GM12872 (cell line): ENCODE measurements around the gene ELP1.

Source experiments
- TF ChIP-seq, protein P1 (sequence below): IDR thresholded peaks from 3 replicates; pipeline ENCODE4 v1.5.1; 2011; ENCODE audit warnings: low read depth, mild to moderate bottlenecking, low read length, moderate library complexity; ENCODE audit not compliant: insufficient read depth

ELP1 gene, protein sequence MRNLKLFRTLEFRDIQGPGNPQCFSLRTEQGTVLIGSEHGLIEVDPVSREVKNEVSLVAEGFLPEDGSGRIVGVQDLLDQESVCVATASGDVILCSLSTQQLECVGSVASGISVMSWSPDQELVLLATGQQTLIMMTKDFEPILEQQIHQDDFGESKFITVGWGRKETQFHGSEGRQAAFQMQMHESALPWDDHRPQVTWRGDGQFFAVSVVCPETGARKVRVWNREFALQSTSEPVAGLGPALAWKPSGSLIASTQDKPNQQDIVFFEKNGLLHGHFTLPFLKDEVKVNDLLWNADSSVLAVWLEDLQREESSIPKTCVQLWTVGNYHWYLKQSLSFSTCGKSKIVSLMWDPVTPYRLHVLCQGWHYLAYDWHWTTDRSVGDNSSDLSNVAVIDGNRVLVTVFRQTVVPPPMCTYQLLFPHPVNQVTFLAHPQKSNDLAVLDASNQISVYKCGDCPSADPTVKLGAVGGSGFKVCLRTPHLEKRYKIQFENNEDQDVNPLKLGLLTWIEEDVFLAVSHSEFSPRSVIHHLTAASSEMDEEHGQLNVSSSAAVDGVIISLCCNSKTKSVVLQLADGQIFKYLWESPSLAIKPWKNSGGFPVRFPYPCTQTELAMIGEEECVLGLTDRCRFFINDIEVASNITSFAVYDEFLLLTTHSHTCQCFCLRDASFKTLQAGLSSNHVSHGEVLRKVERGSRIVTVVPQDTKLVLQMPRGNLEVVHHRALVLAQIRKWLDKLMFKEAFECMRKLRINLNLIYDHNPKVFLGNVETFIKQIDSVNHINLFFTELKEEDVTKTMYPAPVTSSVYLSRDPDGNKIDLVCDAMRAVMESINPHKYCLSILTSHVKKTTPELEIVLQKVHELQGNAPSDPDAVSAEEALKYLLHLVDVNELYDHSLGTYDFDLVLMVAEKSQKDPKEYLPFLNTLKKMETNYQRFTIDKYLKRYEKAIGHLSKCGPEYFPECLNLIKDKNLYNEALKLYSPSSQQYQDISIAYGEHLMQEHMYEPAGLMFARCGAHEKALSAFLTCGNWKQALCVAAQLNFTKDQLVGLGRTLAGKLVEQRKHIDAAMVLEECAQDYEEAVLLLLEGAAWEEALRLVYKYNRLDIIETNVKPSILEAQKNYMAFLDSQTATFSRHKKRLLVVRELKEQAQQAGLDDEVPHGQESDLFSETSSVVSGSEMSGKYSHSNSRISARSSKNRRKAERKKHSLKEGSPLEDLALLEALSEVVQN (N-terminal part only)

DNA sequence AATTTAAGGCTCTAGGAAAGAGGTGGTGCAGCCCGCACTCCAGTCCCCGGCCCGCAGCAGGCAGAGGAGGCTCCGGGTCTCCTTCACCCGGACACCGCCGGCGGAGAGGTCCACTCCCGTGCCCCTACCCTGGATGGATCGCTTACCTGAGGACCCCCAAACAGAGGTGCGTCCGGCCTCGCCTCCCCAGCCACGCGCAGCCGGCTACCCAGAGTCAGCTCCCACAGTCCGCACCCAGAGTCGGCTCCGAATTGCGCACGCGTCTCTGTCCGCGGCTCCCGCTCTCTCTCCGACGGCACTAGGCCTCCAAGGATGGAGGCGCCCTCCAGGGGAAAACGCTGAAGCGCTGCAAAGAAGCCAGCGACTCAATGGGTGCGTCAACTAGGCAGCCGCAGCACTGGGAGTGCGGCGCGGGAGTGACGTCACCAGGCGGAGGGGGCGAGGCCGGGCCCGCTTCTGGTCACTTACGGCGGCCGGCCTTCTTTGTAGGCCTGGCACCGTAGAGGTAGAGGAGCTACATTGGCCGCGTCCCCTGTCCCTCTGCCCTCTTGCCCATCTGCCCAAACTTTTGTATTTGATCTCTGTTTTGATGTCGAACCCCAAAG is at the start of gene ELP1:
ELP1 (minus strand) TSS at position 407 of the 605 bp plus-strand sequence. CDS start 2,978 bp downstream, outside the sequence.
- TF ChIP-seq, protein P1, sequence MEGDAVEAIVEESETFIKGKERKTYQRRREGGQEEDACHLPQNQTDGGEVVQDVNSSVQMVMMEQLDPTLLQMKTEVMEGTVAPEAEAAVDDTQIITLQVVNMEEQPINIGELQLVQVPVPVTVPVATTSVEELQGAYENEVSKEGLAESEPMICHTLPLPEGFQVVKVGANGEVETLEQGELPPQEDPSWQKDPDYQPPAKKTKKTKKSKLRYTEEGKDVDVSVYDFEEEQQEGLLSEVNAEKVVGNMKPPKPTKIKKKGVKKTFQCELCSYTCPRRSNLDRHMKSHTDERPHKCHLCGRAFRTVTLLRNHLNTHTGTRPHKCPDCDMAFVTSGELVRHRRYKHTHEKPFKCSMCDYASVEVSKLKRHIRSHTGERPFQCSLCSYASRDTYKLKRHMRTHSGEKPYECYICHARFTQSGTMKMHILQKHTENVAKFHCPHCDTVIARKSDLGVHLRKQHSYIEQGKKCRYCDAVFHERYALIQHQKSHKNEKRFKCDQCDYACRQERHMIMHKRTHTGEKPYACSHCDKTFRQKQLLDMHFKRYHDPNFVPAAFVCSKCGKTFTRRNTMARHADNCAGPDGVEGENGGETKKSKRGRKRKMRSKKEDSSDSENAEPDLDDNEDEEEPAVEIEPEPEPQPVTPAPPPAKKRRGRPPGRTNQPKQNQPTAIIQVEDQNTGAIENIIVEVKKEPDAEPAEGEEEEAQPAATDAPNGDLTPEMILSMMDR: peak; percentile 33; the same call in 2 of the 3 replicates

DNA sequence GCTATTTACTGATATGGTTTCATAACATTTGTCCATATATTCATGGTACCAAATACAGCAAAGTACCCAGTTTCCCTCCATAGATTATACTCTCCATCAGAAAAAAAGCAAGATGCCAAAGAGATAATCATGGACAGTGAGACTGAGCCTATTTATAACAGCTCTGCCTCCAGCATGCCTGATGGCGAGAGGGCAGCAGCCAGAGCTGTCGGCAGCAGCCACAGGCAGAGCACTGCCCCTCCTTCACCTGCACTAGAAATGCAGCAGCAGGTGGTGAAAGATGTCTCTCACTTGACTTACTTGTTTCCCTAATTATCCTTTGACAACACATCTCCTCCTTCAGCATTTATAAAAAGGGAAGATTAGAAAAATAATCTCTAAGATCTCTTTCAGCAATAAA is 47.0 kb upstream of the ELP1 start:
- TF ChIP-seq, protein P1: no peak

DNA sequence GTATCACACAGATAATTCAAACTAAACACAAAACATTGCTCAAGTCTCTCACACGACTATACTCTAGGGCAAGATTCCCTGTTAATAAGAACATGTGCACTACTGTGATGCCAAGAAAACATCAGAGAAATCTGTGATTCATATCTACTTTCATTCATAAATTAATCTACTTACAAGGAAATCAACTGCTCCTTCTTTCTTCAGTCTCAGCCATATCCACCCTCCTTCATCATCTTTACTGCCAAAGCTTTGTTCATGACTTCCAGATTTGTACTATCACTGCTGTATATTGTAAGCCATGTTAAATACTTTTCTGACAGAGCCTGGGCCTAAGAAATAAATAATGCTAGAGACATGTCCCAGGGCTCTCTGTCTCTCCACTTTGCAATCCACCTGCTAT is 44.3 kb upstream of the ELP1 start:
- TF ChIP-seq, protein P1: no peak

DNA sequence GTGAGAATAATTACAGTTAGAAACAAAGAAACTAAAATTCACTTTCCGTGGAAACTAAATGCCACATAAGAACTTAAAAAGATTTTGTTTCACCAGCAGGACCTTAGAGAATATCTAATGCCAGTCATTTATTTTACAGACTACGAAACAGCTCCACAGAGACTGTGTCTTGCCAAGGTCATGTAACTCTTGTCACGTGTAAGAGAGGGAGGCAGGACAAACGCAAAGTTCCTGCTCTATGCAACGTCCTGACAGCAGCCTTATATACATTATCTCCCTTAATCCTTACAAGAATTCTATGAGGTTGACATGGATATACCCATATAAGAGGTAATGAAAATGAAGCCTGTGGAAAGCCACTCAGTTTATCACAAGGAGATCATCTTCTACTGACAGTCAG is 40.0 kb upstream of the ELP1 start:
- TF ChIP-seq, protein P1: no peak

DNA sequence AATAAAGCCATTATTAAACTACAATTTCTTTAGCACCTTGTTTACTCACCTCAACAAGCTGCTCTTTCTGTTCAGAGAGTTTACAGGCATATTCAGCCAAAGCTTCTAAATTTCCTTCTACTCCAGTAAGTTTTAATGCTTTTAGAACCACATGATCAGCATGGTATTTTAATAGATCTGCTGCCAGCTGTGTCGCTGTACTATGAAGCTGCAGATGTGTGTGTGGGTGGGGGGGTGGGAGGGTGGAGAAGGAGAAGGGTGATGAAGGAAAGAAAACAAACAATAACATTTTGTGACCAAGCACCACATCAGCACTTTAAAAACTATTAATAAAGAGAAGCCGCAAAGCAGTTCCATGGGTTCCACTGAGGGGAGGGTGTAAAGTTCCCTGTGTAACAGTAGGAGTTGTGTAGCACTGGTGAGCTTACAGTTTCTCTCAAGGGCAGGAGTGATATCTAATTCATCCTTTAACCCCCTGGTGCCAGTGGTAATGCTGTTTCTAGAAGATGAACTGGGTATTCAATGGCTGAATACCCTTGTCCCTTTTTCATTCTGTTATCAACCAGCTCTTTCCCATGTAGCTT is 38.8 kb upstream of the ELP1 start:
- TF ChIP-seq, protein P1: no peak

DNA sequence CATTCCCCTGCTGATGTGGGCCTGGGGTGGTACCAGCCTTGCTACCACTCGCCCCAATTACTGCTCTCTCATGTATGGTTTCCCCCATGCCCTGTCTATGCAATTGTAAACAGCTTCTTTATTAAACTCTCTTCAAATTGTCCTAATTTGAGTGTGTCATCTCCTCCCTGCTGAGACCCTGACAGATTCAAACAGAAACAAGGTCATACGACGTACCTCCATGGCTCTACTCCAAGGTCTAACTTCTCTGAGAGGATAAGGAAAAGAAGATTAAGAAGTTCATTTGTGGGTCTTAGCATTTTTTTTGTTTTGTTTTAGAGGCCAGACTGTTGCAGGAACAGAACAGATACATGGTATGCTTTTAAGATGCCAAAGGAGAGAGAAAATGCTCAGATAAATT is 38.3 kb upstream of the ELP1 start:
- TF ChIP-seq, protein P1: no peak
